CD14-positive monocyte (primary cell): ENCODE measurements around the gene MSMB. TPM values are rescaled to one million over a fixed set of nuclear protein-coding genes. Genes with fewer than 3 reads are reported as not detected.

Experiments
- DNase-seq, 3 donors: peaks; one replicate each; pipeline ENCODE4 v3.0.0-alpha.2; 2011 to 2022
- H2AFZ ChIP-seq: 2 replicates; pipeline ENCODE4 v1.6.0; 2012; ENCODE audit warnings: mild to moderate bottlenecking, low read depth, low read length, inconsistent platforms; ENCODE audit not compliant: insufficient read depth, poor library complexity, severe bottlenecking
- H3K27ac ChIP-seq, 2 donors: 1 replicate in 1 of 2; 2 replicates in 1 of 2; pipeline ENCODE4 v1.5.1; 2012 to 2013; ENCODE audit warnings: low read length in 2 of 2, control low read depth in 1 of 2, inconsistent platforms in 1 of 2, low read depth in 1 of 2, mild to moderate bottlenecking in 1 of 2
- H3K27me3 ChIP-seq, 2 donors: one replicate each; pipeline versions ENCODE4 v1.6.0 to v1.6.1; 2011 to 2013; ENCODE audit warnings: low read length in 2 of 2; ENCODE audit not compliant: control insufficient read depth in 2 of 2, insufficient read depth in 2 of 2
- H3K36me3 ChIP-seq, 2 donors: replicated peaks in 1 of 2; 1 replicate in 1 of 2; 2 replicates in 1 of 2; pipeline versions ENCODE4 v1.5.1 to v1.6.1; 2012 to 2013; ENCODE audit warnings: low read length in 2 of 2, control low read depth in 1 of 2, inconsistent platforms in 1 of 2, mild to moderate bottlenecking in 1 of 2; ENCODE audit not compliant: insufficient read depth in 2 of 2, control insufficient read depth in 1 of 2
- H3K4me1 ChIP-seq, 2 donors: 1 replicate in 1 of 2; 2 replicates in 1 of 2; pipeline versions ENCODE4 v1.5.1 to v1.6.1; 2012 to 2013; ENCODE audit warnings: low read length in 2 of 2, control low read depth in 1 of 2, inconsistent platforms in 1 of 2, mild to moderate bottlenecking in 1 of 2, moderate library complexity in 1 of 2; ENCODE audit not compliant: insufficient read depth in 2 of 2, control insufficient read depth in 1 of 2
- H3K4me2 ChIP-seq: replicated peaks from 2 replicates; pipeline ENCODE3; 2012; ENCODE audit warnings: low read length, moderate library complexity, mild to moderate bottlenecking; ENCODE audit not compliant: poor library complexity, severe bottlenecking; ENCODE audit errors: extremely low read depth
- H3K4me3 ChIP-seq, 3 experiments: fragments of 200-600 bp in 1 of 3; sonication (generic) in 1 of 3; replicated peaks in 1 of 3; 1 replicate in 2 of 3; 2 replicates in 1 of 3; pipeline ENCODE4 v1.5.1; 2011 to 2013; ENCODE audit warnings: low read length in 3 of 3, mild to moderate bottlenecking in 3 of 3, control low read depth in 2 of 3, low read depth in 2 of 3, inconsistent platforms in 1 of 3, moderate library complexity in 1 of 3
- H3K79me2 ChIP-seq: 2 replicates; pipeline ENCODE4 v1.6.0; 2012; ENCODE audit warnings: mild to moderate bottlenecking, control low read depth, inconsistent platforms, low read length, moderate library complexity; ENCODE audit not compliant: insufficient read depth
- H3K9ac ChIP-seq: 2 replicates; pipeline ENCODE4 v1.6.0; 2017; ENCODE audit warnings: low read length, mild to moderate bottlenecking; ENCODE audit not compliant: insufficient read depth, poor library complexity, severe bottlenecking
- H3K9me3 ChIP-seq, 2 donors: replicated peaks in 1 of 2; 1 replicate in 1 of 2; 2 replicates in 1 of 2; pipeline versions ENCODE4 v1.5.1 to v1.6.1; 2012 to 2013; ENCODE audit warnings: low read length in 2 of 2, control low read depth in 1 of 2; ENCODE audit not compliant: control insufficient read depth in 1 of 2, insufficient read depth in 1 of 2
- H4K20me1 ChIP-seq: 2 replicates; pipeline ENCODE4 v1.6.0; 2012; ENCODE audit warnings: mild to moderate bottlenecking, low read length, control low read depth, moderate library complexity; ENCODE audit not compliant: insufficient read depth
- H3K27ac Mint-ChIP-seq, 7 donors: one replicate each; pipeline ENCODE4 v1.8.0; 2020; ENCODE audit warnings: mild to moderate bottlenecking in 7 of 7, mixed read lengths in 7 of 7, moderate library complexity in 6 of 7, inconsistent platforms in 2 of 7
- H3K27me3 Mint-ChIP-seq, 3 donors: one replicate each; pipeline ENCODE4 v1.8.0; 2021 to 2022; ENCODE audit warnings: low read depth in 3 of 3, mild to moderate bottlenecking in 3 of 3, mixed read lengths in 3 of 3, moderate library complexity in 3 of 3, inconsistent platforms in 1 of 3
- H3K36me3 Mint-ChIP-seq, 2 donors: one replicate each; pipeline ENCODE4 v1.8.0; 2020; ENCODE audit warnings: mixed read lengths in 2 of 2, inconsistent platforms in 1 of 2, mild to moderate bottlenecking in 1 of 2
- H3K4me1 Mint-ChIP-seq: one replicate; pipeline ENCODE4 v1.8.0; 2020; ENCODE audit warnings: mild to moderate bottlenecking, mixed read lengths
- H3K4me3 Mint-ChIP-seq, 2 donors: one replicate each; pipeline ENCODE4 v1.8.0; 2020; ENCODE audit warnings: mild to moderate bottlenecking in 2 of 2, mixed read lengths in 2 of 2, moderate library complexity in 1 of 2
- H3K9me3 Mint-ChIP-seq, 7 donors: one replicate each; pipeline ENCODE4 v1.8.0; 2020 to 2022; ENCODE audit warnings: mixed read lengths in 7 of 7, mild to moderate bottlenecking in 6 of 7, moderate library complexity in 6 of 7, inconsistent platforms in 2 of 7
- WGBS: methylation state at CpG from one replicate; pipeline ENCODE4 v1.1.5; 2013; ENCODE audit warnings: missing lambda C conversion rate; ENCODE audit not compliant: insufficient coverage; 5-methylcytosine and 5-hydroxymethylcytosine counted together
- intact Hi-C, 2 donors: fragments of 100-400 bp; cut with micrococcal nuclease; formaldehyde crosslinking; loops; one replicate each; pipeline versions ENCODE4 v1.15.0 to v1.15.1; 2023
- polyA plus RNA-seq, 3 donors: library from polyadenylated mRNA; depleted of rRNA in 1 of 3; unstranded in 2 of 3; stranded (reverse) in 1 of 3; fragments of 300-500 nt in 2 of 3; fragments of >200 nt in 1 of 3; fragmentation: Illumina TruSeq in 2 of 3; gene quantifications; 1 replicate in 2 of 3; 2 replicates in 1 of 3; pipeline ENCODE4 v1.2.3, GENCODE V29; 2012 to 2021
- TF ChIP-seq, protein P1 (sequence below): fragments of 200-600 bp; IDR thresholded peaks from one replicate; pipeline ENCODE4 v1.8.0; 2022; ENCODE audit warnings: antibody characterized with exemption, mild to moderate bottlenecking

The MSMB gene
- polyA plus RNA-seq, 3 donors = not detected

DNA sequence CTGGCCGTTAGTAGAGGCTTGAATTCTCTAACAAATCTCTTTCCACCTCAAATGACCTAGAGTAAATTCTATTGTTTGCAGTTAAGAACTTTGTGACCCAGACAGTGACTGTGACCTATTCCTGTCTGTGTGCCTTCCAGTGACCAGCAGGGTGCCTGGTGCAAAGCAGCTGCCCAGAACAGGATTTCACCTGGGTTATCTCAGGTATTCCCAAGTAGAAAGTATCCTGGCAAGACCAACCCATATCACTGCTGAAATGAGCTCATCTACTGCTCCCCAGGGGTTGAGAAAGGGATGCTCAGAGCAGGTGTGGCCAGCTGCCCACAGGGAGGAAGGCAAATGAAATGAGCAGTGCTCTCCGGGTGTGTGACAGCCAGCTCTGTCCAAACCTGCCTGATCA is 2.1 kb upstream of the MSMB start:
- H4K20me1 ChIP-seq = no peaks in the 10 kb centered on the region
- WGBS = no CpG with 5 or more reads among the region's 2 CpGs
- H3K9me3 Mint-ChIP-seq = peaks cover 0 to 3% (median 0%) of the 10 kb centered on the region in 7 donors
- H3K4me3 ChIP-seq = no peak overlapping the region
- H3K9me3 ChIP-seq = no peaks in the 10 kb centered on the region
- H3K4me3 Mint-ChIP-seq = no peak overlapping the region
- H2AFZ ChIP-seq = no peak overlapping the region
- no peaks in the 10 kb centered on the region for H3K36me3 Mint-ChIP-seq
- intact Hi-C loops = no loop called here
- H3K4me1 ChIP-seq = peaks cover 0 to 6% of the 10 kb centered on the region in 2 donors
- TF ChIP-seq, protein P1, sequence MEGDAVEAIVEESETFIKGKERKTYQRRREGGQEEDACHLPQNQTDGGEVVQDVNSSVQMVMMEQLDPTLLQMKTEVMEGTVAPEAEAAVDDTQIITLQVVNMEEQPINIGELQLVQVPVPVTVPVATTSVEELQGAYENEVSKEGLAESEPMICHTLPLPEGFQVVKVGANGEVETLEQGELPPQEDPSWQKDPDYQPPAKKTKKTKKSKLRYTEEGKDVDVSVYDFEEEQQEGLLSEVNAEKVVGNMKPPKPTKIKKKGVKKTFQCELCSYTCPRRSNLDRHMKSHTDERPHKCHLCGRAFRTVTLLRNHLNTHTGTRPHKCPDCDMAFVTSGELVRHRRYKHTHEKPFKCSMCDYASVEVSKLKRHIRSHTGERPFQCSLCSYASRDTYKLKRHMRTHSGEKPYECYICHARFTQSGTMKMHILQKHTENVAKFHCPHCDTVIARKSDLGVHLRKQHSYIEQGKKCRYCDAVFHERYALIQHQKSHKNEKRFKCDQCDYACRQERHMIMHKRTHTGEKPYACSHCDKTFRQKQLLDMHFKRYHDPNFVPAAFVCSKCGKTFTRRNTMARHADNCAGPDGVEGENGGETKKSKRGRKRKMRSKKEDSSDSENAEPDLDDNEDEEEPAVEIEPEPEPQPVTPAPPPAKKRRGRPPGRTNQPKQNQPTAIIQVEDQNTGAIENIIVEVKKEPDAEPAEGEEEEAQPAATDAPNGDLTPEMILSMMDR = no peak
- no peak overlapping the region for H3K27ac Mint-ChIP-seq
- H3K27me3 Mint-ChIP-seq = peaks cover 0 to 5% (median 0%) of the 10 kb centered on the region in 3 donors
- no peaks in the 10 kb centered on the region for H3K79me2 ChIP-seq
- no peaks in the 10 kb centered on the region for H3K27me3 ChIP-seq
- H3K27ac ChIP-seq = no peak overlapping the region
- no peak overlapping the region for H3K4me2 ChIP-seq
- no peaks in the 10 kb centered on the region for H3K4me1 Mint-ChIP-seq
- DNase-seq = no peak
- H3K9ac ChIP-seq = no peak overlapping the region
- no peaks in the 10 kb centered on the region for H3K36me3 ChIP-seq

DNA sequence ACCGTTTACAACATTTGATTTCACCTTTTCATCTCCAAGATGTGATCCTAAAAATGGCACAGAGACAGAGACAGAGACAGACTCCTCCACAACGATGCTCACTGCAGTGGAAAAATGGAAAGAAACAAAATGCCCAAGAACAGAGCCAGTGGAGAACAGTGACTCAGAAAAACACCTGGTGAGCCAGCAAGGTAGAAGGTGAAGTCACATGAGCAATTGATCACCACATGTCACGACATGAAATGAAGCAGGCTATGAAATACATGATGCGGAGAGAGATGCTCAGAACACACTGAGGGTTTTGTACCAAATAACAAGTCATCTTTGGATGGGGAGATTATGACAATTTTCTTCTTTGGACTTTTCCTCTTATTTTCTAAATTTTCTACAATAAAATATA is 3.5 kb downstream of the MSMB start:
- Histone ChIP-seq H3K9ac (no peak overlapping the region), H3K4me3 (no peak overlapping the region), H3K4me2 (no peak overlapping the region), H4K20me1 (no peaks in the 10 kb centered on the region), H3K79me2 (no peaks in the 10 kb centered on the region), H3K27me3 (no peaks in the 10 kb centered on the region), H3K27ac (no peak overlapping the region), H3K4me1 (no peaks in the 10 kb centered on the region), H3K9me3 (no peaks in the 10 kb centered on the region), H3K36me3 (no peaks in the 10 kb centered on the region), H2AFZ (no peak overlapping the region)
- 100% methylated on average over 1 of the region's 4 CpGs for WGBS
- TF ChIP-seq, protein P1 = no peak
- no peaks in the 10 kb centered on the region for H3K36me3 Mint-ChIP-seq
- no peaks in the 10 kb centered on the region for H3K4me1 Mint-ChIP-seq
- peaks cover 0 to 4% (median 0%) of the 10 kb centered on the region in 3 donors for H3K27me3 Mint-ChIP-seq
- H3K27ac Mint-ChIP-seq = no peak overlapping the region
- no peak for DNase-seq
- H3K4me3 Mint-ChIP-seq = no peak overlapping the region
- intact Hi-C loops = no loop called here
- H3K9me3 Mint-ChIP-seq = peaks cover 0 to 3% (median 0%) of the 10 kb centered on the region in 7 donors
